ENCODE results near the gene DACT2.

The DACT2 gene

DNA sequence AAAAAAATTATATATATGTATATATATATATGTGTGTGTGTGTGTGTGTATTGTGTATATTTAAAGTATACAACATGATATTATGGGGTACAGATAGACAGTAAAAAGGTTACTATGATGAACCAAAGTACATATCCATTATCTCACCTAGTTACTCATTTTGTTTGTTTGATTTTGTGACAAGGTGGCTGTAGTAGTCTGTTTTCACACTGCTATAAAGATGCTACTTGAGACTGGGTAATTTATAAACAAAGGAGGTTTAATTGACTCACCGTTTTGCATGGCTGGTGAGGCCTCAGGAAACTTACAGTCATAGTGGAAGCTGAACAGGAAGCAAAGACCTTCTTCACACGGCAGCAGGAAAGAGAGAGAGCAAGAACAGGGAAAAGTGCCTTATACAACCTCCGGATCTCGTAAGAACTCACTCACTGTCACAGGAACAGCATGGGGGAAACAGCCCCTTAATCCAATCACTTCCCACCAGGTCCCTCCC lies 30.2 kb upstream of the DACT2 start:
- no peak for DNase-seq (ENCODE audit: low read depth in 1 of 2, low spot score in 1 of 2)

DNA sequence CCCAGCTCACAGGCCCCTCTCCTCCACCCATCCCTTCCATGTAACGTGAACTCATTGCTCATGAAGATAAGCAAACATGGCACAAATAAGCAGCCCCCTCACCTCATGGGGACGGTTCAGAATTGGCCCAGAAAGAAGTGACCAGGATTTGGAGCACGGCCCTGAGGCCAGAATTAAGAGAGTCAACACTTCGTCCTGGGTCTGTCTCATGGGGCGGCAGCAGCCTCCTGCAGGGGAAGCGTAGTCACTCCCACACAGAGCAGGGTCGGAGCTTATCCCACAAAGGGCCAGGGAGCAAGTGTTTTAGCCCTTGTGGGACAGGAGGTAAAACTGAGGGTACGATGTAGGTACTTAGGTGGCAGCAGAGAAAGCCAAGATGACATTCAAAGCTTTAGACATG lies 28.6 kb upstream of the DACT2 start:
- DNase-seq (ENCODE audit: low read depth in 1 of 2, low spot score in 1 of 2), result no peak

DNA sequence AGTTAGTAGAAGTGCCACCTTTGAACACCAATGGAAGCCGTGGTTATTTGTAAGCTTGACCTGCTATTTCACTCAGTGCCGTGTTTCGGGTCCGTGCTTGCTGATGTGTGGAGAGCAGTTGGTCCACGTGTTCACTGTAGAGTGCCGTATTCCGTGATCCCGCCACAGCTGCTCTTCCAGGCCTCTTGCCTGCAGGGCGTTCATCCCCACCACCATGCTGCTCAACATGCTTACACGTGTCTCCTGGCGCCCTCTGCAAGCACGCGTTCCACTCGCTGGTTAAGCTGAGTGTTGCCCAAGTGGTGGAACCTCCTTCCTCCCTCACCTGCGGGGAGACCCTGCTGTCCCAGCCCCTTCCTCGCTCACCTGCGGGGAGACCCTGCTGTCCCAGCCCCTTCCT lies 28.0 kb upstream of the DACT2 start:
- no peak for DNase-seq (ENCODE audit: low read depth in 1 of 2, low spot score in 1 of 2)

DNA sequence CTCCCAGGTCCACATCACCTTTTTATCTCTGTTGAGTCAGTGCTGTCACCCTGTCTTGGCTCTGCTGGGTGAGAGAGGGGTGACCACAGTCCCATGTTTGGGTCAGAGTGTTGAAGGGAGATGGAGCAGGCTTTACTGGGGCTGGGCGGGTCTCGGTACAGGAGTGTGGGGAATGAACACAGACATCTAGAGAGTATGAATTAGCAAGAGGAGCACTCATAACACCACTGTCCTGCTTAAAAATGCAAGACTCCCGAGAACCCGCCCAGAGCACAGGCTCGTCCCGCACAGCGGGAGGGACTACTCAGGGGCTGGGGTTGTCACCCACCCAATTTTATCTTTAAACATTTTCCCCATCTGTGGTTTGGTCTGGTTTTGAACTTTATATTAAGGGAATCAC lies 27.5 kb upstream of the DACT2 start:
- no peak for DNase-seq (ENCODE audit: low read depth in 1 of 2, low spot score in 1 of 2)

DNA sequence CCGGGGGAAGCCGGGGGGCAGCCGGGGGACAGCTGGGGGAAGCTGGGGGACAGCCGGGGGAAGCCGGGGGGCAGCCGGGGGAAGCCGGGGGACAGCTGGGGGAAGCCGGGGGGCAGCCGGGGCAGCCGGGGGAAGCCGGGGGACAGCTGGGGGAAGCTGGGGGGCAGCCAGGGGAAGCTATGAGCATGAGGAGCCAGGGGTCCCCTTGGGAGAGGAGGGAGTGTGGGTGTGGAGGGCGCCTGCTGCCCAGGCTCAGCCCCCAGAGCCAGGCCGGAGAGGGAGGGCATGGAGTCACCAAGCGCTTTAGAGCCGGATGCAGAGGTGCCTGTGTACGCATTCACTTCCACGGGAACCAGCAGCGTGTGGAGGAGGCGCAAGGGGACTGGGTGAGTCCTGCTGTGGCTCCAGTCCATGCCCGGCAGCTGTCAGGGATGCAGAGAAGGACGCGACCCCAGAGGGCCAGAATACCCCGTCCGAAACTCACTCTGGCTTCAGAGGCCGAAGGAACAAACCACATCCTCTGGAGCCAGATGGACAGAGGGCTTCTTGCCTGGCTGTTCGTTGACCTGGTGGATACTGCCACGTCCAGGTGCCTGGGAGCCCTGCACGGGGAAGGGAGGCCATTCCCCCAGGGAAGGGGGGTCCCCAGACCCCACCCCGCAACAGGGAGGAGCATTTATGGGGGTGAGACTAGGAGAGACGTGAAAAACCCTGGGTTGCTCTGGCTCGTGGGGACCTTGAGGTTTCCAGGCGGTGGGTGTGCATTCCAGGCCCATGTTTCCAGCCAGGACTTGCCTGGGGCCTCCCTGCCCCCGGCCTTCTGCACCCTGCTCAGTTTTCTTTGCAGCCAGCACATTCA lies 26.5 kb upstream of the DACT2 start:
- DNase-seq (ENCODE audit: low read depth in 1 of 2, low spot score in 1 of 2), result no peak

DNA sequence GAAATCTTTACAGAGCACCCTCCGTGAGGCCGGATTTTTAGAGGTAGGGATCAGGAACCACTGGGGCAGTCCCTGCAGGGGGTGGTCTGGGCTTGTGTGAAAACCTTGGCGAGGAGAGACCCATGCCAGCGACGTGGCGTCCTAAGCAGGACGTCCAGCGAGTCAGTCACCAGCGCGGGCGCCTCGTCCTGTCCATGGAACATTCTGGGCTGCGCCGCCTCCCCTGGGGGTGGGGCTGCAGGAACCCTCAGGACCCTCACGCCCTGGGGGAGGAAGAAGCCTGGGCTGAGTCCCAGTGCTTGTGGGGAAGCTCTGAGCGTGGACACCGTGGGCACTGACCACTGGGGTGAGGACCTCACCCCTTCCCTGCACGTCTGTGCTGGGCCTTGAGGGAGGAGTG lies 25.7 kb upstream of the DACT2 start:
- DNase-seq (ENCODE audit: low read depth in 1 of 2, low spot score in 1 of 2), result no peak

DNA sequence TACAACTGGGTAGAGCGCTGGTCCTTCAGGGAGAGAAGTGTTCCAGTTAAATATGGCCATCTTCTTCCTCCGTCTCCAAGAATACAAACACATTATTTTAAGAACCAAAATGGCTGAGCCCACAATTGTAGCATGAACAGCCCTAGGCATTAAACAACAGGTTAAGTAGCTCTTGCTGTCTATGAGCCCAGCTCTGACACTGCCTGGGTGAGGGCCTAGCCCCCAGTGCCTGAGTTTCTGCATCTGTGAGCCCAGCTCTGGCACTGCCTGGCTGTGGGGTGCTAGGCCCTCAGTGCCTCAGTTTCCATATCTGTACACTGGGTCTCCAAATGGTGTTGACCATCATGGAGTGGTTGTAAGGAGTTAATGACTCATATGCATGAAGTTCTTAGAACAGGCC lies 24.8 kb upstream of the DACT2 start:
- DNase-seq (ENCODE audit: low read depth in 1 of 2, low spot score in 1 of 2), result no peak

DNA sequence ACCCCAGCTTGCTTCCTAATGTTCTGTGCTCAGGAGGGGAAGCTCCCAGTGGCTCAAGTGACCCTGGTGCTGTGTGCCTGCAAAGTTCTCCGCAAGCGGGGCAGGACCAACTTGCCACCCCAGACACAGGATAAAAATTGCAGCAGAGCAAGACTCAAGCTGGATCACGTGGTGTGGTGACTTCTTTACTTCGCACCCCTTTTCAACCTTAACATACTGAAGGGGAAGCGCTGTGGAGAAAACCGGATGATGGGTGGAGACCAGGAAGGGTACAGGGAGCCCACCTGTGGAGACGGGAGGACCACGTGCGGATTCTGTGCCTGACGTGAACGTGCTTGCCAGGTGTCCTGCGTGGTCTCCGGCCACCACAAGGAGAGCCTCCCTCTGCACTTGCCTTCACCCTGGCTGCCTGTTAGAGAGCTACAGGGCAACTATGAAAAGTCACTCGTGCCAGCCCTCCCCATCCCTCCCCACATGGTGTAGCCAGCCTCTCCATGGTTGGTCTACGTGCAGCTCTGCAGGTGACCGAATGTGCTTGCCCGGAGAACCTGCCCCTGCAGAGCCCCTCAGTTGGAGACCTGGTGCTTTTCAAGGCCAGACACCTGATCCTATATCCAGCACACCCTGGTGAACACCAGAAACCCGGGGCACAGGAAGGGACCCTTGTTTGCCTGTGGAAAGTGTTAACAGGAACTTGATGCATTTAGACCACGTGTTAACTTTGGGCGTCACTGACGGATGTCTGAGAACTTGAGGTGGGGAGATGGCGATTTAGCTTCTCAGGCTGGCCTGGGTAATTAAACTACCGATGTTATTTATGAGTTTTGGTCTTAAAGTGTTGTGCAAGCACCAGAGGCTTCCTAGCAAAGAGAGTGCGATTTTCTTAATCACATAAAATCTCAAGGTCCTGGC lies 23.9 kb upstream of the DACT2 start:
- DNase-seq (ENCODE audit: low read depth in 1 of 2, low spot score in 1 of 2), result no peak

DNA sequence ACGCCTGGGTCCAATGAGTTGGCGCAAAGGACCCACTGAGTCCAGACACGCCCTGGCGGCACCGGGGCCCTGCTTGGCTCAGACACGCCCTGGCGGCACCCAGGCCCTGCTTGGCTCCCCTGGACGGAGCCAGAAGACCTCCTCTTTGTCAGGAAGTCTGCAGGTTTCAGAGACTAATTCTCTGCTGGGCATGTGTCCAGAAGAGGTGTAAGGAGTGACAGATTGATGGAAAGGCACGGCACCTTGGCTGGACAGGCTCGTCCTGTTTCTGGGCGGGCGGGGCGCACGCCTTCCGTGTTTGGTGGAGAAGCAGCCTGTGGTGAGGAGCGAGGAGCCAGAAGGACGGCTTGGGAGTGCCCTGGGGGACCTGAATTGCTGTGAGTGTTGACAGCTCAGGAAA lies 23.1 kb upstream of the DACT2 start:
- DNase-seq (ENCODE audit: low read depth in 1 of 2, low spot score in 1 of 2), result no peak

DNA sequence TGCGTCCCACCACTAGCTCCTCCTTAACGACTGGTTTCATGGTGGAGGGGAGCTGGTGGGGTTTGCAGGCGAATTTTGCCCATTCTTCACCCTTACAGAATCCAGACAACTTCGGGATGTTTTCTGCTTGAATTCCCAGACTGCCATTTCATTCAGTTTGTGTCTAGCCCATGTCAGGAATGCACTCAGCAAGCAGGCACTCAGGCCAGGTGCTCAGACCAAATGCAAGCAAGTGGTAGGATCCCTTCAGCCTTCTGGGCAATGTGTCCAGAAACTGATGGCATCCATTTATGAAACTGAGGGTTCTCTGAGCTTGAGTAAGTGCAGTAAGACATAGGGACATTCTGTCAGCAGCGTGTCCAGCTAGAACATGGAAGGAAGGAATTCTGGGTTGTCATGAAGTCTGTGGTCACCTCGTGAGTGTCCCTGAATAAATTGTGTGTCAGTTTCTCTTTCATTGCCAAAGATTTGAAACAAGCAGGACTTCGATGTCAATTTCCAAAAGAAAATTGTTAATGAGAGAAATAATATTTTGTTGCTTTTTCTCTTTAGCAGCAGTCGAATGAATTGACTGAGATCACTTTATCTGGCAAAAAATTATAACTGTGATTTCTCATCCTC lies 21.8 kb upstream of the DACT2 start:
- no peak for DNase-seq (ENCODE audit: low read depth in 1 of 2, low spot score in 1 of 2)

DNA sequence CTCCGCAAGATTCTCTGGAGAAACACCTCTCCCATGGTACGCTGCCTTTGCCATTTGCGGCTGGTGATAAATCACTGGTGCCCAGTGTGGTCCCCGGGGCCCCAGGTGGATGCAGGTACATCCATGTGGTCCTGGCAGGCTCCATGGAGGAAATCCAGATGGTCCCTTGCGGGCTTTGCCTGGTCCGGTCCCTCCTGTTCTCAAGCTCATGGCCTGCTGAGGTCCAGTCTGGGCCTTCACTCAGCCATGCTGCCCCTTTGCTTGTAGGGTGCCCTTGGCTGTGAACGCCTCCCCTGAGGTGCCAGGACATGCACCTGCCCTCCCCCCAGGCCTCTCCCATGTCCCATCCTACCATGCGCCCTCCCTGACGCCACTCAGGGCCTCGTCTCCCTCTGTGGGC lies 21.2 kb upstream of the DACT2 start:
- no peak for DNase-seq (ENCODE audit: low read depth in 1 of 2, low spot score in 1 of 2)

DNA sequence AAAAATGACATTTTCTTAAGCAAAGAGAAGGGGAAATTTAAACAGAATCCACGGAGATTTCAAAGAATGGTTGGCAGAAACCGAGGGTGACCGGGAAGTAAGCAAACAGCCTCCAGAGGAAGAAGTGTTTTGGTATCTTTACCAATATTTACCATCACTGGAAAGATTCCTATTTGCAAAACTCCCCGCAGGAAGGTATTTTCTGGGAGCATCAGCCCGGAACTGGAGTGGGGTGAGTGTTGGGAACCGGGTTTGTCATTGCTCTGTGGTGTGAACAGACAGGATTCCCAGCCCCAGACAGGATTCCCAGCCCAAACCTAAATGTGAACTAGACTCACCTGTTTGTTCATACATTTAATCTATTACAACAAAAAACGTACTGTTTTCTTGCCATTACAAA lies 19.2 kb upstream of the DACT2 start:
- DNase-seq (ENCODE audit: low read depth in 1 of 2, low spot score in 1 of 2), result no peak

DNA sequence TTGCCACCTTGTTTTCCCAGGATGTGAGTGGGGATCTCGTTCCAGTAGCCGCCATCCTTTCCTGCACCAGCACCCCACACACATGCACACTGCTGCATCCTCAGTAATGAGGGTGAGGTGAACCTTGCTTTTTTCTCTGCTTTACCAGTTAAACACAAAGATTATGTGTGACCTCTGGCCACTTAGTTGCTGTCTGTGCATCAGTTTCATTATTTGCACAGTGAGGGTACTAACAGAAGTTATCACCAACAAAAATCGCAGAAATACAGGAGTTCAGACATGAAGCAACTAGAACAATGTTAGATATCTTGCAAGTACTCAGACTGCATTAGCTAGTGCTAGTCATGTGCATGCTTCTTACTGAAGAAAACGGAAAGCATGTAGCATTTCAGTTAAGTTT lies 17.4 kb upstream of the DACT2 start:
- DNase-seq (ENCODE audit: low read depth in 1 of 2, low spot score in 1 of 2), result no peak

DNA sequence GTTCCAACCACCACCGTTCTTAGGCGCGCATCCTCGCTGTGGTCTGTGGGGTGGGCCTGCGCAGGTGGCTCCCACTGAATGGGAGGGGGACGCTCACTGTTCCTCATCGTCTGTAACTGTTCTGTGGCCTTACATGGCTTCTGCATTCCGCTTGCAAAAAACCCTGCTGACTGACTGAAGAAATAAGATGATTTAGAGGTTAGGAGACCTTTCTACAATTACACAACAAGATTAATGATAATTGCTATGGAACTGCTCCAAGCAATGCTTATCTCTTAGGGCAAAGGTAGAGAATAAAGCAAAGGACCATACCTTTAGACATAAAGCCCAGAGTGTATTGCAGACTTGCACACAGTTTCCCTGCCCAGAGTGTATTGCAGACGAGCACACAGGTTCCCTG lies 14.4 kb upstream of the DACT2 start:
- no peak for DNase-seq (ENCODE audit: low read depth in 1 of 2, low spot score in 1 of 2)

DNA sequence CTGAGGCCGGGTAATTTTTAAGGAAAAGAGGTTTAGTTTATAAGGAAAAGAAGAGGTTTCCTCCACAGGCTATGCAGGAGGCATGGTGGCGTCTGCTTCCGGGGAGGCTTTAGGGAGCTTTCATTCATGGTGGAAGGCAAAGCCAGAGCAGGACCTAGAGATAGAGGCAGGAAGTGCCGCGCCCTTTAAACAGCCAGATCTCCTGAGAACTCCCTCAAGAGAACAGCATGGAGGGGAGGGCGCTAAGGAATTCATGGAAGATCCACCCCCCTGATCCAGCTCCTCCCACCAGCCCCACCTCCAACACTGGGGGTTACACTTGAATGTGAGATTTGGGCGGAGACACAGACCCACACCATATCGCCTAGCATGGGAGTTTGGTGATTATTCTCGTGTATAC lies 13.9 kb upstream of the DACT2 start:
- DNase-seq (ENCODE audit: low read depth in 1 of 2, low spot score in 1 of 2), result no peak

DNA sequence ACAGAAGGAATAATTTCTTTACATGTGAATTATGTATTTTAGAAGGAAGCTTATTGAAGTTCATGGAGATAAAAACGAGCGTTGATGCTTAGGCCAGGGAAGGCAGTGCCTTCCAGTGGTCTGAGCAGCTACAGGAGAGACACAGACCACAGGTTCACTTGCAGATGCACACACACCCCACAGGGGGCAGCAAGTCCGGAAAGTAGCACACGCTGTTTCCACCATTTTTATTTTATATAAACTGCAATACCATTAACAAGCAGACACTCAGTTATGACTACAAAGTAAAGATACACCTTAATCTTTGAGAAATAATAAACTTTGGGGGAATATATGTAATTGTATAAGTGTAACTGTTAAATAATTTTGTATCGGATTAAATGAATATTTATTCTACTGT lies 13.5 kb upstream of the DACT2 start:
- no peak for DNase-seq (ENCODE audit: low read depth in 1 of 2, low spot score in 1 of 2)

DNA sequence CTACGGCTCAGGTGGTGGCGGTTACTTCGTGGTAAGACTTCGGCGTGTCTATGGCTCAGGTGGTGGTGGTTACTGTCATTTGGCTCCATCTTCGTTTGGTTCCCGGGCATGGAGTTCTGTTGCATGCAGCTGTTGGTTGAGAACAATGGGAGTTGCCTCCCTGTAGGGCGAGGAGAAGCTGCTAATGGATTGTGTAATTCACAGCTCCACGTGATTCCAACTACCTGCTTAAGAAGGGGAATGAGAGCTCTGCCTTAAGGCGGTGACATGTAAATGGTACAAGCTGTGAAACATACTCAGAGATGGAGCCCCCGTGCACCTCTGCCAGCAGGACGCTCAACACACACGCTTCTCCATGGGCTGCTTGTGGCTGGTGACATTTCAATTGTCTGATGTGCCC lies 12.4 kb upstream of the DACT2 start:
- DNase-seq (ENCODE audit: low read depth in 1 of 2, low spot score in 1 of 2), result no peak

DNA sequence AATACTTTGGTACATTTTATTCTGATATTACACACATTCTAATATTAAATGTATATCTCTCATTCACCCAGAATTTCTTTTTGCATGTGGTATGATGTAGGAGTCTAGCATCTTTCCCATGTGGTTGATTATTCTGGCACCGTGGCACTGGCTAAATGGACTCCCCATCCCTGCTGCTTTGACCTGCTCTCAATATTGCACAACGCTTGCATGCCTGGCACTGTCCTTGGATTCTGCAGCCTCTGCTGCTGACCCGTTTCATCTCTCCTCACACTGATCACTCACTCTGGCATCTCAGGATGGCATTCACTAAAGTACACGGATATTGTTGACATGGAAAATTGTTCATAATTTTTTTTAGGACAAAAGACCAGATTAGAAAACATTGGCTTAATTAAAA lies 11.5 kb upstream of the DACT2 start:
- DNase-seq (ENCODE audit: low read depth in 1 of 2, low spot score in 1 of 2), result no peak

DNA sequence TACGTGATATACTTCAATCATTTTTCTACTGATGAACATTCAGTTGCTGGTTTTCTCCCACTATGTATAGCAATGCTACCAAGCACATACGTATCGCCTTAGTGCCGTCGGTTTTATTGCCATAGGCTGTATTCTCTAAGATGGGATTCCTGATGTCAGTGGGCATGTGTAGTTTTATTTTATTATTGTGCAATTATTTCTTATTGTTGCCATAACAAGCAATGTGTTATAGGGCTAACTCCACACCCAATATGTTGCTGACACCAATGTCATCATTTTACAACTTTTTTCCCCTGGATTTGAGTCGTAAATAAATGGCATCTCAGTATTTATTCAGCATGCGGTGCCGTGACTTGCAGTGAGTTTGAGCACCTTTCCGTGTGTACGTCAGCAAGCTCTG lies 10.8 kb upstream of the DACT2 start:
- DNase-seq (ENCODE audit: low read depth in 1 of 2, low spot score in 1 of 2), result no peak

DNA sequence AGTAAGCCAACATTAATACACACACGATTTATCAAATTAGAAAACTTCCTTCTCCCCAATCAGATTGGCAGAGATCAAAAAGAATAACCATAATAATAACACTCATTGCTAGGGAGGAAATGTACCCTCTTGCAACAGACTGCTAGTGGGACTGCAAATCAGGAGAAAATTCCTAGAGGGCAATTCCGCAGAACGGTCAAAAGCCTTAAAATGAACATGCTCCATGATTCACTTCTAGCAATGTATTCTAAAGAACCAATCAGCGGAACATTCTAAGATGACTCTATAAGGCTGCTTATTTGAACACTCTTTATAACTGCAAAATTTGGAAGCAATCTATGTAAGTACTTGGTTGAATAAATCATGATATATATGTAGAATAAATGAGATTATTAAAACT lies 8.5 kb upstream of the DACT2 start:
- DNase-seq (ENCODE audit: low read depth in 1 of 2, low spot score in 1 of 2), result no peak

DNA sequence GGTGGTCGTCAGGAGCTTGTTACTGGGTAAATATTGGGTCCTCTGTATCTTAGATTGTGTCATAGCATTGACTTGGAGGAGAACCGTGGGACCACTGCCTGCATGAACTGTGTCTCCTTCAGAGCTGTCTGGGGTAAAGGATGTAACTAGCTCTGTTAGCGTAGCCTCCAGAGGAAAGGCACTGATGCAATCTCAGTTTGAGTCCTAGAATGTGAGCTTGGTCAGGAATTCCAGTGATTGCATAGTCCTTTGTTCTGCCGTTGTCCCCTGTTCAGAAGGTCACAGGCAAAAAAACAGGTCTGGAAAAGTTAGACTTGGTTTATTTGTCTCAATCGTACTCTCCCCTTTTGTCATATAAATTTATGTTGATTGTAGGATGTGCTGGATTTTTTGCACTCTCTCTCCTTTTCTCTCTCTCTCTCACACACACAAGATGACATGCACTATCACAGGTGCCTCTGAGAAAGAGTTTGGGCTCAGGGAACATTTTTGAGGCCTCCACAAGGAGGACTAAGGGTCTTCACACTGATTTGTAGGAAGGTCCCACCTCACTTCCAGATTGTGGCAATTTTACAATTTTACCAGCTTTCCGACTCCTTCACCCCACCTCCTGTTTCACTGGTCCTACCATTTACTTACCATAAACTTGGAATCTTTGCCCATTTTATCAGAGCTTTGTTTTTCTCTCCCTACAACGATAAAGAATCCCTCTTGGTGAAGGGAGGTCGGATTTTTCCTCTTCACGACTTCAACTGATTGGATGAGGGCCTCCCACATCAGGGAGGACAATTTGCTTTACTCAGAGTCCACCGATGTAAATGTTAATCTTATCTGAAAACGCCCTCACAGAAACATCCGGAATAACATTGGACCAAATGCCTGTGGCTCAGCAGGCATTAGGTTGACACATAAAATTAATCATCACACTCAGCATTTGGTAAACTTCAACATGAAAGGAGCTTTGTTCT lies 7.0 kb upstream of the DACT2 start:
- no peak for DNase-seq (ENCODE audit: low read depth in 1 of 2, low spot score in 1 of 2)

Data from activated T-helper 1 cell treated with anti-CD3 and anti-CD28 coated beads, Interleukin-2, amount 50 U/mL, for 16 hours (primary cell).